ENCODE measurements around the gene CARS2. TPM values are rescaled to one million over a fixed set of nuclear protein-coding genes. Genes with fewer than 3 reads are reported as not detected.
"Not testable (repeated sequence)": the region's sequence is repeated elsewhere in the genome, so short reads cannot be mapped to it uniquely, and the experiment has no call there.

The CARS2 gene
- total and polyA plus RNA-seq, 3 donors from 2014 or later = 60.4 to 116 (median 100) TPM

- no peaks in the 10 kb centered on the region for H3K36me3 ChIP-seq (ENCODE audit: low read depth, missing control alignments)
- no peaks in the 10 kb centered on the region for H3K4me1 ChIP-seq
- intact Hi-C loops (cut with DNase I; ENCODE audit: low total_unique reads) = no loop called here
Observed at GRCh38 chr13:110699148-110700145, 6.5 kb downstream of the CARS2 start.

DNA sequence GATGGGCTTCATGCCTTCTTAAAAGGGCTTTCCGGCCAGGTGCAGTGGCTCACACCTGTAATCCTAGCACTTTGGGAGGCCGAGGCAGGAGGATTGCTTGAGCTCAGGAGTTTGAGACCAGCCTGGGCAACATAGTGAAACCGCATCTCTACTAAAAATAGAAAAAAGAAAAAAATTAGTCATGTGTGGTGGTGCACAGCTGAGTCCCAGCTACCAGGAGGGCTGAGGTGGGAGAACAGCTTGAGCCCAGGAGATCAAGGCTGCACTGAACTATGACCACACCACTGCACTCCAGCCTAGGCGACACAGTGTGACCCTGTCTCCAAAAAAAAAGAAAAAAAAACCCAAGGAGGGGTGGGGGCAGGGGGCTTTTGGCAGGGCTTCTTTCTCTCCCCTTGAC is 7.2 kb downstream of the CARS2 start:
- Histone ChIP-seq H3K4me3 (no peak overlapping the region), H3K9me3 (no peaks in the 10 kb centered on the region), H3K4me1 (no peaks in the 10 kb centered on the region), H3K27ac (no peak overlapping the region), H3K36me3 (ENCODE audit: low read depth, missing control alignments) (no peaks in the 10 kb centered on the region), H3K27me3 (no peaks in the 10 kb centered on the region)
- TF ChIP-seq CTCF (IDR thresholded peaks at IDR 0.05) = no peak
- TF ChIP-seq POLR2A (IDR thresholded peaks at IDR 0.05) = no peak
- intact Hi-C loops (cut with DNase I; ENCODE audit: low total_unique reads) = no loop called here
- WGBS, 2 donors = 88 to 93% methylated on average over 4 of the region's 4 CpGs
- DNase-seq = no peak

More at GRCh38 chr13:110699148-110700145, 6.5 kb downstream of the CARS2 start:
- TF ChIP-seq CTCF (IDR thresholded peaks at IDR 0.05) (no peak), POLR2A (IDR thresholded peaks at IDR 0.05) (no peak)
- no peak for DNase-seq
- WGBS, 2 donors = 82 to 86% methylated on average over 13 to 15 of the region's 15 CpGs
- H3K27ac ChIP-seq = no peak overlapping the region
- no peak overlapping the region for H3K4me3 ChIP-seq
- no peaks in the 10 kb centered on the region for H3K27me3 ChIP-seq
- no peaks in the 10 kb centered on the region for H3K9me3 ChIP-seq

DNA sequence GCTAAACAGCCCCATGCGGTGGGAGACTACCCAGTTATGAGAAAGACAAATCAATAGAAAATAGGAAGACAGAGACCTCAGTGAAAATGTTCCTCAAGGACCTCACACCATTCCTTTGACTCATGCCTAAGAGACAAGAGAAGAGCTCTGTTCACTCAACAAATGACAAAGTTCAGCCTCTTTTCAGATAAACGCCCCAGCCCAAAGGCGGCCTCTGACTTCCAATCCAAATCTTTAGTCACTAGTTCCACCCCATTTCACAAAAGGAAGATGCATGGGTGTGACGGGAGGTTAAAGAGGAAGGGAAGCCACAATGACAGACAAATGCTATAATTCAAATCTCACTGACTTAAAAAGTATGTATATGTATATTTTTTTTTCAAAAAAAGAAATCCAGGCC is 8.1 kb downstream of the CARS2 start:
- WGBS, 2 donors = 72 to 80% methylated on average over 4 of the region's 4 CpGs
- intact Hi-C loops (cut with DNase I; ENCODE audit: low total_unique reads) = no loop called here
- DNase-seq = no peak

GRCh38 chr13:110696776-110697175 is 9.1 kb downstream of the CARS2 start:
- no peaks in the 10 kb centered on the region for H3K9me3 ChIP-seq
- no peak for DNase-seq
- WGBS, 2 donors = 85 to 88% methylated on average over 10 of the region's 10 CpGs
- no peaks in the 10 kb centered on the region for H3K27me3 ChIP-seq
- H3K4me3 ChIP-seq = no peak overlapping the region
- H3K36me3 ChIP-seq (ENCODE audit: low read depth, missing control alignments) = no peaks in the 10 kb centered on the region
- H3K4me1 ChIP-seq = no peaks in the 10 kb centered on the region
- TF ChIP-seq POLR2A (IDR thresholded peaks at IDR 0.05) = no peak
- no peak for TF ChIP-seq CTCF (IDR thresholded peaks at IDR 0.05)
- no peak overlapping the region for H3K27ac ChIP-seq
- intact Hi-C loops (cut with DNase I; ENCODE audit: low total_unique reads) = no loop called here

More for the DNA sequence above, 8.1 kb downstream of the CARS2 start:
- Histone ChIP-seq H3K36me3 (ENCODE audit: low read depth, missing control alignments) (no peaks in the 10 kb centered on the region), H3K9me3 (no peaks in the 10 kb centered on the region), H3K4me3 (no peak overlapping the region), H3K4me1 (no peaks in the 10 kb centered on the region), H3K27me3 (no peaks in the 10 kb centered on the region), H3K27ac (no peak overlapping the region)
- TF ChIP-seq POLR2A (IDR thresholded peaks at IDR 0.05) (no peak), CTCF (IDR thresholded peaks at IDR 0.05) (no peak)

GRCh38 chr13:110695774-110696173 is 10.1 kb downstream of the CARS2 start:
- H3K27me3 ChIP-seq; H3K4me1 ChIP-seq; H3K36me3 ChIP-seq (ENCODE audit: low read depth, missing control alignments); H3K9me3 ChIP-seq; H3K27ac ChIP-seq; H3K4me3 ChIP-seq; intact Hi-C loops (cut with DNase I; ENCODE audit: low total_unique reads); DNase-seq: not testable (repeated sequence)
- 82 to 83% methylated on average over 7 of the region's 7 CpGs for WGBS, 2 donors

Data from testis (tissue), 3 donors.